IMR-90 (cell line): Measurements from ENCODE around the gene AMIGO2. TPM values are rescaled to one million over a fixed set of nuclear protein-coding genes. Genes with fewer than 3 reads are reported as not detected.
A peak's percentile ranks its signal among the peaks of the same experiment; 100 is the strongest.

Experiments used
- ATAC-seq: fragments of 200-7000 bp; cut with Tn5 transposase; 2 replicates; pipeline ENCODE4 v1.9.1; 2020; ENCODE audit warnings: low read depth, mild to moderate bottlenecking, moderate library complexity
- BruUV-seq: library from RNA; stranded (reverse); fragments of 400-500 nt; replicated peaks from 2 replicates; lab custom pipeline; 2021; lab: Mats Ljungman, UMichigan
- CTCF ChIA-PET: fragments of 300-600 bp; formaldehyde crosslinking; extraction: SDS; loops from one replicate; lab custom pipeline; 2021; ENCODE audit warnings: antibody characterized with exemption; lab: Yijun Ruan, JAX
- POLR2A ChIA-PET: fragments of 300-600 bp; sonication (Branson Sonifier 250); formaldehyde crosslinking; loops from one replicate; lab custom pipeline; 2022; ENCODE audit warnings: antibody characterized with exemption; ENCODE audit not compliant: unreplicated experiment; lab: Charles Lee
- DNase-seq: peaks from one replicate; pipeline ENCODE4 v3.0.0; 2013
- H2AFZ ChIP-seq: replicated peaks from 2 replicates; pipeline ENCODE3; 2013; ENCODE audit warnings: low read length, mild to moderate bottlenecking; ENCODE audit not compliant: poor library complexity
- H2AK5ac ChIP-seq: 2 replicates; pipeline ENCODE4 v1.6.1; 2013; ENCODE audit warnings: low read depth, low read length, inconsistent platforms
- H2AK9ac ChIP-seq: replicated peaks from 2 replicates; pipeline ENCODE3; 2013; ENCODE audit warnings: mild to moderate bottlenecking, low read depth, low read length, moderate library complexity; ENCODE audit not compliant: poor library complexity
- H2BK120ac ChIP-seq: 2 replicates; pipeline ENCODE4 v1.6.1; 2013; ENCODE audit warnings: low read depth, low read length, inconsistent platforms
- H2BK15ac ChIP-seq: 3 replicates; pipeline ENCODE4 v1.6.1; 2013; ENCODE audit warnings: low read depth, low read length, inconsistent platforms
- H2BK20ac ChIP-seq: 2 replicates; pipeline ENCODE4 v1.6.1; 2013; ENCODE audit warnings: low read depth, mild to moderate bottlenecking, inconsistent platforms, low read length, moderate library complexity
- H2BK5ac ChIP-seq: 2 replicates; pipeline ENCODE4 v1.6.1; 2013; ENCODE audit warnings: mild to moderate bottlenecking, low read depth, low read length, inconsistent platforms; ENCODE audit not compliant: poor library complexity, severe bottlenecking
- H3K14ac ChIP-seq: replicated peaks from 2 replicates; pipeline ENCODE4 v1.6.1; 2013; ENCODE audit warnings: low read depth, low read length, inconsistent platforms
- H3K18ac ChIP-seq: 2 replicates; pipeline ENCODE4 v1.6.1; 2013; ENCODE audit warnings: low read depth, low read length, control low read depth
- H3K23ac ChIP-seq: 2 replicates; pipeline ENCODE4 v1.6.1; 2013; ENCODE audit warnings: low read depth, low read length, inconsistent platforms
- H3K27ac ChIP-seq: 2 replicates; pipeline ENCODE4 v1.5.1; 2013; ENCODE audit warnings: mild to moderate bottlenecking, control low read depth, low read length; ENCODE audit not compliant: insufficient read depth
- H3K27me3 ChIP-seq: 2 replicates; pipeline ENCODE4 v1.6.1; 2013; ENCODE audit warnings: low read length; ENCODE audit not compliant: control insufficient read depth, insufficient read depth
- H3K36me3 ChIP-seq: 2 replicates; pipeline ENCODE4 v1.6.1; 2013; ENCODE audit warnings: low read length, mixed read lengths; ENCODE audit not compliant: control insufficient read depth, insufficient read depth
- H3K4ac ChIP-seq: 2 replicates; pipeline ENCODE4 v1.6.1; 2013; ENCODE audit warnings: low read depth, low read length, inconsistent platforms
- H3K4me1 ChIP-seq: 2 replicates; pipeline ENCODE4 v1.6.1; 2013; ENCODE audit warnings: low read length, mixed read lengths; ENCODE audit not compliant: control insufficient read depth, insufficient read depth
- H3K4me2 ChIP-seq: 2 replicates; pipeline ENCODE4 v1.6.1; 2013; ENCODE audit warnings: low read depth, mild to moderate bottlenecking, control low read depth, low read length, moderate library complexity
- H3K4me3 ChIP-seq: 2 replicates; pipeline ENCODE4 v1.5.1; 2013; ENCODE audit warnings: low read depth, mild to moderate bottlenecking, control low read depth, low read length, moderate library complexity; ENCODE audit not compliant: insufficient read depth
- H3K56ac ChIP-seq: 2 replicates; pipeline ENCODE4 v1.6.1; 2013; ENCODE audit warnings: low read length, inconsistent platforms; ENCODE audit not compliant: insufficient read depth; ENCODE audit errors: extremely low read depth
- H3K79me1 ChIP-seq, 2 experiments: 2 replicates each; pipeline ENCODE4 v1.6.1; 2013; ENCODE audit warnings: low read length in 2 of 2, inconsistent platforms in 1 of 2, low read depth in 1 of 2
- H3K9ac ChIP-seq: 2 replicates; pipeline ENCODE4 v1.6.1; 2013; ENCODE audit warnings: low read depth, low read length, control low read depth
- H3K9me1 ChIP-seq: 2 replicates; pipeline ENCODE4 v1.6.1; 2013; ENCODE audit warnings: low read length, inconsistent platforms; ENCODE audit not compliant: insufficient read depth
- H3K9me3 ChIP-seq: 2 replicates; pipeline ENCODE4 v1.6.1; 2013; ENCODE audit warnings: low read length; ENCODE audit not compliant: control insufficient read depth, insufficient read depth
- H4K20me1 ChIP-seq: 2 replicates; pipeline ENCODE4 v1.6.1; 2013; ENCODE audit warnings: low read length, inconsistent platforms; ENCODE audit not compliant: insufficient read depth
- H4K5ac ChIP-seq: 2 replicates; pipeline ENCODE4 v1.6.1; 2013; ENCODE audit warnings: mild to moderate bottlenecking, low read depth, low read length, control low read depth
- H4K8ac ChIP-seq, 2 experiments: 2 replicates each; pipeline ENCODE4 v1.6.1; 2013; ENCODE audit warnings: low read depth in 2 of 2, low read length in 2 of 2, control low read depth in 1 of 2, inconsistent platforms in 1 of 2
- H4K91ac ChIP-seq: 2 replicates; pipeline ENCODE4 v1.6.1; 2013; ENCODE audit warnings: low read depth, low read length, inconsistent platforms; ENCODE audit not compliant: insufficient read depth
- CHD1 ChIP-seq: IDR thresholded peaks from 2 replicates; pipeline ENCODE4 v1.6.1; 2012; ENCODE audit warnings: low read depth, low read length, improper control_type of control experiment
- FOS ChIP-seq: fragments of 150-350 bp; IDR thresholded peaks from 2 replicates; pipeline ENCODE4 v1.6.1; 2016; ENCODE audit warnings: low read depth, low read length
- MAFK ChIP-seq: IDR thresholded peaks from 2 replicates; pipeline ENCODE4 v1.6.1; 2012; ENCODE audit warnings: low read depth, low read length, improper control_type of control experiment
- MXI1 ChIP-seq: IDR thresholded peaks from 2 replicates; pipeline ENCODE4 v1.6.1; 2012; ENCODE audit warnings: low read depth, mild to moderate bottlenecking, low read length, moderate library complexity, borderline replicate concordance
- POLR2A ChIP-seq: IDR thresholded peaks from 2 replicates; pipeline ENCODE4 v1.6.1; 2012; ENCODE audit warnings: mild to moderate bottlenecking, low read depth, low read length
- RAD21 ChIP-seq: IDR thresholded peaks from 2 replicates; pipeline ENCODE4 v1.6.1; 2012; ENCODE audit warnings: low read length, improper control_type of control experiment
- WGBS, 2 experiments: methylation state at CpG; one replicate each; pipeline versions ENCODE4 v1.1.5 to v1.1.7; 2013; ENCODE audit warnings: missing lambda C conversion rate in 2 of 2; ENCODE audit not compliant: insufficient read length in 1 of 2; ENCODE audit errors: extremely low coverage in 2 of 2; 5-methylcytosine and 5-hydroxymethylcytosine counted together
- dilution Hi-C: fragments of 300-500 bp; cut with HindIII; formaldehyde crosslinking; loops from one replicate; pipeline ENCODE4 v1.14.3; 2018; ENCODE audit warnings: low sequenced_read_pairs; ENCODE audit not compliant: unreplicated experiment
- in situ Hi-C: fragments of 300-500 bp; cut with MboI; formaldehyde crosslinking; loops from 3 replicates; pipeline ENCODE4 v1.14.3; 2019; ENCODE audit warnings: low sequenced_read_pairs, inconsistent platforms, mixed read lengths
- intact Hi-C: fragments of 100-400 bp; cut with micrococcal nuclease; formaldehyde crosslinking; loops from 2 replicates; pipeline ENCODE4 v1.10.0; 2022
- polyA plus RNA-seq, 3 experiments: library from polyadenylated mRNA; depleted of rRNA; stranded (reverse); fragments of >200 nt; gene quantifications; 2 replicates each; pipeline ENCODE4 v1.2.3, GENCODE V29; 2012; ENCODE audit warnings: low replicate concordance in 1 of 3
- total RNA-seq: library from RNA; depleted of rRNA; stranded (reverse); fragments of >200 nt; gene quantifications from 2 replicates; pipeline ENCODE4 v1.2.3, GENCODE V29; 2012

Gene AMIGO2
- total and polyA plus RNA-seq, 2 of the 4 experiments (the other 2 are of a cell fraction), result 20.1 to 32.6 TPM

DNA sequence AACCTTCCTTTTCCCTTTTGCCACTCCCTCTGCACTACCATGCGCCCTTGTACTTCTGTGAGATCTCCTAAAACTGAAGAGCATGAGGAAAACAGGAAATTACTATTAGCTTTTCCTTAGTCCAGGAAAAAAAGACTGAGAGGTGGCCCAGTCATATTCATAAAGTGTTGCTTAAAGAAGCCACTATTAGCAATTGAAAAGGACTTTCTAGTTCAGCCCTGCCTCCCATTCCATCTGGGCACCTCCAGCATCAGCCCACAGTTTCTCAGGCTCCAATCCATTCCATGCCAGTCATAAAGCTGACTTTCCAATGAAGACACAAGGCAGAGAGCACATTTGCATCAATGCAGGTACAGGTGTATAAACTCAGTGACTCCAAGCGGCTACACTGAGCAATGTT is 19.9 kb upstream of the AMIGO2 start:
- peak overlapping the region; percentile 88; the same call in 1 of the 2 replicates for H3K18ac ChIP-seq
- intact Hi-C loops, result loop anchor here (5.0 kb wide), 2 partner anchors 48 to 203 kb away; no protein-coding TSS in a partner anchor
- WGBS, 2 experiments, result no CpG with 5 or more reads among the region's 2 CpGs

More for the DNA sequence above, 19.9 kb upstream of the AMIGO2 start:
- ChIA-PET POLR2A (no interaction called here), CTCF (interaction anchor here (0.6 kb wide), 1 partner anchor 62 kb away, joined by 3 read pairs; no protein-coding TSS in a partner anchor)
- no TSS peak for BruUV-seq
- Histone ChIP-seq H3K4me2 (no peak overlapping the region), H3K36me3 (no peaks in the 10 kb centered on the region), H2AK9ac (no peak overlapping the region), H3K27me3 (no peaks in the 10 kb centered on the region), H3K9me1 (peaks cover 11% of the 10 kb centered on the region), H4K20me1 (no peaks in the 10 kb centered on the region), H3K4me3 (no peak overlapping the region), H2BK20ac (peak overlapping the region; percentile 93), H2BK5ac (peak overlapping the region; percentile 25), H3K56ac (peak overlapping the region; percentile 4; the same call in 1 of the 2 replicates), H3K14ac (peak overlapping the region; percentile 74; the same call in 1 of the 2 replicates), H2AK5ac (peak overlapping the region; percentile 87), H2BK15ac (peak overlapping the region; percentile 89; the same call in 2 of the 3 replicates), H2AFZ (no peak overlapping the region), H3K9ac (no peak overlapping the region), H3K27ac (no peak overlapping the region; the same call in 1 of the 2 replicates), H3K23ac (peak overlapping the region; percentile 41; the same call in 1 of the 2 replicates), H4K8ac (peak overlapping the region; percentile 37 to 85; a peak in 2 of 4 replicates), H4K5ac (peak overlapping the region; percentile 55; the same call in 1 of the 2 replicates), H3K4me1 (peaks cover 15% of the 10 kb centered on the region), H3K4ac (peak overlapping the region; percentile 95), H2BK120ac (peak overlapping the region; percentile 91), H4K91ac (peak overlapping the region; percentile 88), H3K9me3 (no peaks in the 10 kb centered on the region), H3K79me1 (peaks cover 9 to 26% of the 10 kb centered on the region in 2 experiments; a peak in 3 of 4 replicates)
- DNase-seq (no peak), ATAC-seq (no peak)
- in situ Hi-C loops, result no loop called here
- dilution Hi-C loops, result no loop called here
- TF ChIP-seq MXI1 (no peak), POLR2A (no peak), CHD1 (no peak), FOS (no peak), RAD21 (no peak), MAFK (no peak)
